ENCODE data around the gene FGD2. TPM values are rescaled to one million over a fixed set of nuclear protein-coding genes. Genes with fewer than 3 reads are reported as not detected.

FGD2 gene
- total RNA-seq, 1 experiment from 2014 or later: 0.13 TPM

- peak overlapping the region in 1 of 3 experiments; percentile 24; a peak in 1 of 7 replicates for H3K27ac Mint-ChIP-seq
- Histone ChIP-seq H2BK20ac (ENCODE audit: low read depth, low read length, poor library complexity, severe bottlenecking) (no peak overlapping the region), H3K27me3 (ENCODE audit: insufficient read depth, low read length) (no peaks in the 10 kb centered on the region), H3K23me2 (ENCODE audit: insufficient read length, low read depth, low read length, poor library complexity, severe bottlenecking) (no peaks in the 10 kb centered on the region), H2AFZ (ENCODE audit: low read length) (no peak overlapping the region), H3K9ac (ENCODE audit: extremely low read depth, insufficient read length, low read length) (no peak overlapping the region), H3K4me1 (ENCODE audit: insufficient read depth, low read length) (peaks cover 3% of the 10 kb centered on the region; the same call in 1 of the 2 replicates), H3K79me2 (ENCODE audit: insufficient read depth, low read length) (no peaks in the 10 kb centered on the region), H2BK12ac (ENCODE audit: insufficient read length, low read depth, low read length) (no peak overlapping the region), H3K4ac (ENCODE audit: low read depth, low read length) (no peak overlapping the region), H3K9me3 (ENCODE audit: control insufficient read depth, low read depth, low read length) (no peaks in the 10 kb centered on the region), H4K91ac (ENCODE audit: insufficient read length, low read depth, low read length) (no peak overlapping the region), H3K18ac (ENCODE audit: insufficient read length, low read depth, low read length) (no peak overlapping the region), H4K5ac (ENCODE audit: insufficient read length, low read depth, low read length) (no peak overlapping the region), H2BK5ac (ENCODE audit: insufficient read length, low read length) (no peak overlapping the region), H3K4me2 (ENCODE audit: insufficient read depth, insufficient read length, low read length) (no peak overlapping the region), H3K56ac (ENCODE audit: insufficient read length, low read depth, low read length) (no peak overlapping the region), H3K23ac (ENCODE audit: insufficient read length, low read depth, low read length) (no peak overlapping the region), H2AK5ac (ENCODE audit: insufficient read length, low read length) (no peak overlapping the region), H2BK15ac (ENCODE audit: low read depth, low read length) (no peak overlapping the region), H3K79me1 (ENCODE audit: insufficient read depth, low read depth, low read length, poor library complexity, severe bottlenecking) (no peaks in the 10 kb centered on the region), H3K14ac (ENCODE audit: insufficient read depth, low read length) (no peak overlapping the region), H3K27ac (ENCODE audit: insufficient read length, low read depth, low read length) (no peak overlapping the region), H2BK120ac (ENCODE audit: low read depth, low read length, poor library complexity, severe bottlenecking) (no peak overlapping the region), H4K8ac (replicated peaks; ENCODE audit: insufficient read length, low read depth, low read length) (no peak overlapping the region), H3T11ph (ENCODE audit: low read length) (no peak overlapping the region), H4K20me1 (ENCODE audit: control insufficient read depth, insufficient read depth, insufficient read length) (peaks cover 3% of the 10 kb centered on the region)
- TF ChIP-seq CTCF (conservative IDR thresholded peaks at IDR 0.05): peak; percentile 94
- WGBS (ENCODE audit: extremely low coverage, insufficient read length, low lambda C conversion rate): no CpG with 5 or more reads among the region's 8 CpGs
- H3K27me3 Mint-ChIP-seq (ENCODE audit: low read depth): no peaks in the 10 kb centered on the region
- H3K4me1 Mint-ChIP-seq: peaks cover 18 to 37% of the 10 kb centered on the region in 2 experiments
- H3K4me3 Mint-ChIP-seq: no peak overlapping the region
- peak; percentile 93 for DNase-seq
- no peaks in the 10 kb centered on the region; a peak in 1 of 5 replicates for H3K9me3 Mint-ChIP-seq
- H3K36me3 Mint-ChIP-seq (ENCODE audit: insufficient read depth in 1 of 3, low read depth in 3 of 3): no peaks in the 10 kb centered on the region
Measured at GRCh38 chr6:37018198-37019064, 13.0 kb downstream of the FGD2 start.
